Mesenteric fat pad (tissue), 1 donor: ENCODE data around the gene ERMARD. TPM values are rescaled to one million over a fixed set of nuclear protein-coding genes. Genes with fewer than 3 reads are reported as not detected.

ENCODE experiments used
- DNase-seq: peaks from one replicate; pipeline ENCODE4 v3.0.0-alpha.2; 2020; ENCODE audit warnings: low spot score
- total RNA-seq: library from RNA; stranded (reverse); fragmentation: NEBNext Ultra II Directional; extraction: Animal tissue kit (Norgen Biotek cat#: 25700); gene quantifications from one replicate; pipeline ENCODE4 v1.2.1, GENCODE V29; 2021
- donor health status: DM: yes; HTN: yes; CAD: no.

The ERMARD gene
- total RNA-seq, 1 donor from 2014 or later, result 19.8 TPM

GRCh38 chr6:169820358-169820757 is 68.9 kb downstream of the ERMARD start:
- no peak for DNase-seq

- peak; percentile 68 for DNase-seq
Measured at GRCh38 chr6:169824021-169824420, 72.6 kb downstream of the ERMARD start.

GRCh38 chr6:169824848-169825557 is 73.6 kb downstream of the ERMARD start:
- peak; percentile 78 for DNase-seq

- peak; percentile 45 for DNase-seq
Measured at GRCh38 chr6:169825558-169826225, 74.3 kb downstream of the ERMARD start.

- DNase-seq, result no peak
Measured at GRCh38 chr6:169826697-169827096, 75.3 kb downstream of the ERMARD start.

- peak; percentile 57 for DNase-seq
Measured at GRCh38 chr6:169827290-169827717, 75.9 kb downstream of the ERMARD start.

GRCh38 chr6:169828176-169828575 is 76.8 kb downstream of the ERMARD start:
- DNase-seq, result peak; percentile 76

- DNase-seq, result peak; percentile 81
Measured at GRCh38 chr6:169829786-169830185, 78.4 kb downstream of the ERMARD start.

GRCh38 chr6:169830876-169831275 is 79.5 kb downstream of the ERMARD start:
- peak; percentile 71 for DNase-seq

Other genes starting within 250 kb of the ERMARD start
- 24.6 TPM for gene WDR27, start 49.6 kb upstream of the ERMARD start, total RNA-seq
- 34.4 TPM for gene C6orf120, start 49.5 kb upstream of the ERMARD start, total RNA-seq
- gene PHF10, start 27.1 kb upstream of the ERMARD start, total RNA-seq, result 51.7 TPM
- gene DYNLT2, start 50 bp upstream of the ERMARD start, total RNA-seq, result 0.71 TPM